Measurements from ENCODE around the gene HTR3C.

GRCh38 chr3:184016811-184017671 lies 35.8 kb upstream of the HTR3C start:
- TF ChIP-seq CTCF (IDR thresholded peaks at IDR 0.05; ENCODE audit: low read depth, low read length) = peak; percentile 93
- TF ChIP-seq EZH2phosphoT487 (IDR thresholded peaks at IDR 0.05; ENCODE audit: low read depth) = no peak
